A549 treated with CpdA at 1 μM for 4 hours (cell line): ENCODE results near the gene LCN1. TPM values are rescaled to one million over a fixed set of nuclear protein-coding genes. Genes with fewer than 3 reads are reported as not detected.

Experiments
- total RNA-seq: library from RNA; stranded (reverse); fragments of 200-300 nt; extraction: Qiagen RNA extraction; gene quantifications from 5 replicates; pipeline ENCODE4 v1.2.3, GENCODE V29; 2022; ENCODE audit warnings: low read depth

The LCN1 gene
- total RNA-seq = not detected in 5 replicates

DNA sequence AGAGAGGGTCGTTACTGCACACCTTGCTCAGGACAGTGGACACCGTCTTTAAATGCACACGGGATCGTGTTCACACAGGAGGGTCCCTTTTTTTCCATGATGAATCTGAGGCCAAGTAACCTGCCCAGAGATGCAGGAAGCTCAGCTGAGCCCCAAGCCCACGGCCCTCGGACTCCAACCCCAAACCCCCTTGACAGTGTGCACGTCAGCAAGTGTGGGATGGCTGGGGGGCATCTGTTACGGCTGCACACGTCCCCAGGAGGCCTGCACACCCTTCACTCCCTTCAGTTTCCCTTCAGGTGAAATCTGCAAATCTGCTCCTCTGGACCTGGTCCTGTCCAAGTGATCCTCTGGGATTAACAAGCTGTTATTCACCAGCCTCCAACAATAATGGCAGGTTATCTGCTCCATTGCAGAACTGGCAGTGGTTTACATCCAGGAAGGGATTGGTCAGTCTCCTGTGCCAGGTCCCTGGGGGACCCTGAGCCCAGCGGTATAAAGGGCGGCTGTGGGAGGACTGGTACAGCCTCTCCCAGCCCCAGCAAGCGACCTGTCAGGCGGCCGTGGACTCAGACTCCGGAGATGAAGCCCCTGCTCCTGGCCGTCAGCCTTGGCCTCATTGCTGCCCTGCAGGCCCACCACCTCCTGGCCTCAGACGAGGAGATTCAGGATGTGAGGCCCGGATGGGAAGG lies at the start of gene LCN1:
Gene LCN1, plus strand, starts transcription at position 525 of the 692 bp plus-strand sequence. Its CDS starts 58 bp downstream, at position 583.

DNA sequence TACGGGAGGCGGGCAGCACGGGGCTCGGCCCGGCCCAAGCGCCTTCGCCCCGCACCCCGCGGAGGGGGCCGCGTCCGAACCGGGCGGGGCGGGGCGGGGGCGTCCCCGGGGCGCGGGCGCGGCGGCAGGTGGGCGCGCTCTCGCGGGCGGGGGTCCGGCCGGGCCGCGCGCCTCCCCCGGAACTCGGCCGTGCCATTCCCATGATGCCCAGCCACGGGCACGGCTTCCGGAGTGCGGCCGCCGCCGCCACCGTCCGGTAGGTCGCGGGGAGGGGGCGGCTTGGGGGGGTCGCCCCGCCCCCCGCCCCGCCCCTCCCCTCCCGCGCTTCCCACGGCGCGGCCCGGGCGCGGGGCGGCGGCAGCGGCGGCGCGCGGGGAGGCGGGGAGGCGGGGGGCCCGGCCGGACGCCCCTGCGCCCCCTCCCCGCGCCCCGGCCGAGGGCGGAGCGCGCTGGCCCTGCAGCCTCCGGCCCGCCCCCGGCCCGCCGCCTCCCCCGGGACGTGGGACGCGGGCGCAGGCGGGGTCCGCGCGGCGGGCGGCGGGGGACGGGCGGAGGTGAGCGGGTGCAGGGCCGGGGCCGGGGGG lies 41.7 kb upstream of the LCN1 start, which contains the start of gene PPP1R26:
Gene PPP1R26, plus strand, starts transcription at position 314 of the 584 bp plus-strand sequence. CDS start 4,729 bp downstream, outside the sequence.

DNA sequence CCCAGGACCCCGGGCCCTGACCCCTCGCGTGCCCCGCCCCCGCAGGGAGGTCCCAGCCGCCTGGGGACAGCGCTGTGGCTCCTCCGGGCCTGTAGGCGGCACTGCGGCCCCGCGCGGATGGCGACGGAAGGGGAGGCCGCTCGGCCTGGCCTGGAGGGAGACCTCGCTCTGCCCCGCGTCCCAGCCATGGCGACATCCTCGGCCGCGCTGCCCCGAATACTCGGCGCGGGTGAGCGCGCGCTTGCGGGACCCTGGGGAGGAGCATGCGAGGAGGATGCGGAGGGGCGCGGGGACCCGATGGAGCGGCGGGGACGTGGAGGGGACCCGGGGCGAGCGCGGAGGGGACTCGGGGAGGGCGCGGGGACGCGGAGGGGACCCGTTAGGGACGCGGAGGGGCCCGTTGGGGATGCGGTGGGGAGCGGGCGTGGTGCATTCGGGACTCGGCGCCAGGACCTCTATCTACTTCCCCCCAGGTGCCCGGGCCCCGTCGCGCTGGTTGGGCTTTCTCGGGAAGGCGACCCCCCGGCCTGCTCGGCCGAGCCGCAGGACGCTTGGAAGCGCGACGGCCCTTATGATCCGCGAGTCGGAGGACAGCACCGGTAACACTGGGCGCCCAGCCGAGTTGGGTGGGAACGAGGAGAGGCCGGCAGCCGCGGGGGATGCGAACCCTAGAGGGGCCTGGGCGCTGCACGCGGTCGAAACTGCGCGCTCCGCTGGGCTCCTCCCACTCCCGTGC lies 20.5 kb upstream of the LCN1 start, which contains the start of gene MRPS2:
Gene MRPS2, plus strand, starts transcription at position 158 of the 736 bp plus-strand sequence. Its CDS starts 29 bp downstream, at position 187.

DNA sequence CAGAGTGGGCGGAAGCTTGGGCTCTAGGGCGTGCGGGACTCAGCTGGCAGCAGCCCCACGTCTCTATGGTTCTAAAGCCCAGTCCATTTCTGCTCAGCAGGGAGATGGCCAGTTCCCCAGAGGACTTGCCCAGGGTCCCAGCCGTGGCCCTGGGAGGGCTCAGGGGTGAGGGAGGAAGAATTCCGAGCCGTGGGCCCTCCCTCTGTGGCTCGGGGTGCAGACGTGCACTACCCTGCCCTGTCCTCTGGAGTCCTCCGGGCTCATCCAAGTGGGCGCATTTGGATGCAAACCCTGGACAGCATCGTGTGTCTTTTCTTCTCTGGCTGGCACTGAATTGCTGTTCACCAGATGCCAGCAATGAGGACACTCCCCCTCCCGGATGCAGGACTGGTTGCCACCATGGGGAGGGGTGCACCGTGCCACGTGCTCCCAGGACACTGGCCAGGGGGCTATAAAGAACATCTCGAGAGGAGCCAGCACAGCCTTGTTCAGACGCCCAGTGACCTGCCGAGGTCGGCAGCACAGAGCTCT lies 24.5 kb downstream of the LCN1 start, which contains the start of gene OBP2A:
Gene OBP2A, plus strand, starts transcription at position 481 of the 531 bp plus-strand sequence. CDS start 55 bp downstream, outside the sequence.

DNA sequence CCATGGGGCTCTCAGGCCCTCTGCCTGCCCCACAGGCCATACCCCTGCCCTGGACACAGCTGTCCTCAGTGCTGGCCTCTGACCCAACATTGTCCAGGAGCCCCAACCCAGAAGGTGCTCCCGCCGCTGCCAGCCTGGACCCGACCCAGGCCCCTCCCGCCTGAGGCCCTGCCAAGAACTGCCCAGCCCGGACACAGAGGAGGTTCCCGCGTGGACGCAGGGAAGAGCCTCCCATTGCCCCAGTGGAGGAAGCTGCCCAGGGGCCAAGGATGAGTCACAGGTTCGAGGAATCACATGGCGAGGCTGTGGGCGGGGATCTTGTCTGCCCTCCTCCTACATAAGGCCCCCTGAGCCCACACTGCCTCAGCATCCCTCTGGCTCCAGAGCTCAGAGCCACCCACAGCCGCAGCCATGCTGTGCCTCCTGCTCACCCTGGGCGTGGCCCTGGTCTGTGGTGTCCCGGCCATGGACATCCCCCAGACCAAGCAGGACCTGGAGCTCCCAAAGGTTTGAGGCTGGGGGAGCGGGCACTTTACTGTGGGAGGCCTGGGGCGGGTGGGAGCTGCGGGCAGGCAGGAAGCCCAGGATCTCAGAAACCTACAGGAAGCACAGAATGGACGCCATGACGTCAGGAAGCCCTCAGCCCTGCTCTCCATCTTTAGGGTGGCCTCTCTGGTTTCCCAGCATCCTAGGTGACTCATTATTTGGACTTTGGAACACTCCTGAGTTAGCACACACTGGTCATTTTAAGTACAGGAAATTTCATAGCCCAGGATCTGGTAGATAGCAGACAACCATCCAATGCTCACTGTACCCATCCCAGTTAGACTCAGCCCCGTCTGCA lies 40.4 kb downstream of the LCN1 start, which contains the start of gene PAEP:
Gene PAEP, plus strand, starts transcription at position 366 of the 844 bp plus-strand sequence.

Other genes with a start within 250 kb of the LCN1 start
- gene PPP1R26, start 41.7 kb upstream of the LCN1 start, total RNA-seq = 15.3 to 21.2 TPM (median 18.7 TPM) in 5 replicates
- 101 to 134 TPM (median 128 TPM) in 5 replicates for gene MRPS2, start 20.8 kb upstream of the LCN1 start, total RNA-seq
- gene OBP2A, start 24.7 kb downstream of the LCN1 start, total RNA-seq = not detected in 5 replicates
- 0.14 to 0.27 TPM (median 0.21 TPM) in 3 of 5 replicates, not detected in the others for gene PAEP, start 40.3 kb downstream of the LCN1 start, total RNA-seq
- gene GLT6D1, start 118.1 kb downstream of the LCN1 start, total RNA-seq = not detected in 5 replicates
- gene LCN9, start 141.9 kb downstream of the LCN1 start, total RNA-seq = not detected in 5 replicates
- 0.07 to 0.09 TPM in 2 of 5 replicates, not detected in the others for gene SOHLH1, start 178.0 kb downstream of the LCN1 start, total RNA-seq
- gene KCNT1, start 180.7 kb downstream of the LCN1 start, total RNA-seq = not detected in 5 replicates